GM12865 (cell line): ENCODE data around the gene DAD1.
A peak's percentile ranks its signal among the peaks of the same experiment; 100 is the strongest.

Experiments
- DNase-seq: peaks from one replicate; pipeline ENCODE4 v3.0.0; 2010; ENCODE audit warnings: low read depth
- H3K4me3 ChIP-seq: 2 replicates; pipeline ENCODE4 v1.5.1; 2011; ENCODE audit warnings: mild to moderate bottlenecking, low read depth, low read length, control low read depth
- CTCF ChIP-seq: IDR thresholded peaks from 2 replicates; pipeline ENCODE4 v1.5.1; 2011; ENCODE audit warnings: low read length, control low read depth, low read depth, inconsistent platforms; ENCODE audit not compliant: insufficient read depth; ENCODE audit errors: missing control alignments

DAD1 gene

GRCh38 chr14:22600027-22600426 lies 11.0 kb upstream of the DAD1 start:
- H3K4me3 ChIP-seq, result no peak overlapping the region
- no peak for TF ChIP-seq CTCF
- no peak for DNase-seq

- DNase-seq, result no peak
- TF ChIP-seq CTCF, result no peak
- peak overlapping the region; percentile 76 for H3K4me3 ChIP-seq
Observed at GRCh38 chr14:22599349-22599748, 10.3 kb upstream of the DAD1 start.

GRCh38 chr14:22598896-22599244 lies 9.8 kb upstream of the DAD1 start:
- DNase-seq, result peak; percentile 49
- H3K4me3 ChIP-seq, result peak overlapping the region; percentile 76
- peak; percentile 15 for TF ChIP-seq CTCF

GRCh38 chr14:22598099-22598895 lies 9.3 kb upstream of the DAD1 start, which contains the start of gene ABHD4:
ABHD4 (plus strand) TSS chr14:22598300; CDS start chr14:22598307, 7 bp downstream.
- TF ChIP-seq CTCF, result no peak
- peak; percentile 67 for DNase-seq
- H3K4me3 ChIP-seq, result peak within 1 kb of the TSS; percentile 76

GRCh38 chr14:22597771-22598098 lies 8.7 kb upstream of the DAD1 start:
- no peak for TF ChIP-seq CTCF
- no peak for DNase-seq
- H3K4me3 ChIP-seq, result peak overlapping the region; percentile 76

GRCh38 chr14:22597265-22597664 lies 8.2 kb upstream of the DAD1 start:
- no peak for DNase-seq
- H3K4me3 ChIP-seq, result no peak overlapping the region
- no peak for TF ChIP-seq CTCF

- no peak for DNase-seq
- no peak for TF ChIP-seq CTCF
- H3K4me3 ChIP-seq, result no peak overlapping the region
Observed at GRCh38 chr14:22596354-22596879, 7.4 kb upstream of the DAD1 start.
